OCI-M1 (cell line): Measurements from ENCODE around the gene VPS33B.
"Not testable (repeated sequence)": the region's sequence is repeated elsewhere in the genome, so short reads cannot be mapped to it uniquely, and the experiment has no call there.

Source experiments
- DNase-seq: peaks from one replicate; lab custom pipeline; 2025; lab: John Stamatoyannopoulos, UW

Gene VPS33B

GRCh38 chr15:91031796-91032195 lies 9.4 kb upstream of the VPS33B start:
- no peak for DNase-seq

- DNase-seq = no peak
Observed at GRCh38 chr15:91027677-91028076, 5.3 kb upstream of the VPS33B start.

- DNase-seq = no peak
Observed at GRCh38 chr15:91023720-91024119, 1.3 kb upstream of the VPS33B start.

- no peak for DNase-seq
Observed at GRCh38 chr15:91022832-91023129, 387 bp upstream of the VPS33B start.

GRCh38 chr15:91021516-91022074 lies 799 bp downstream of the VPS33B start:
- no peak for DNase-seq

GRCh38 chr15:91018158-91018557 lies 4.2 kb downstream of the VPS33B start:
- DNase-seq = no peak

- no peak for DNase-seq
Observed at GRCh38 chr15:91017716-91018115, 4.7 kb downstream of the VPS33B start.

GRCh38 chr15:91013701-91014100 lies 8.7 kb downstream of the VPS33B start:
- not testable (repeated sequence) for DNase-seq

- no peak for DNase-seq
Observed at GRCh38 chr15:91007266-91007665, 15.1 kb downstream of the VPS33B start.

GRCh38 chr15:91001209-91001608 lies 21.2 kb downstream of the VPS33B start:
- no peak for DNase-seq

GRCh38 chr15:90998737-90999136 lies 23.7 kb downstream of the VPS33B start:
- no peak for DNase-seq

GRCh38 chr15:90994417-90995311 lies 27.7 kb downstream of the VPS33B start, which contains the start of gene PRC1:
Gene PRC1, minus strand, starts transcription at chr15:90994535. Its CDS starts 118 bp downstream, at chr15:90994417.
- peak; percentile 99 for DNase-seq

- DNase-seq = no peak
Observed at GRCh38 chr15:90994059-90994416, 28.4 kb downstream of the VPS33B start.

GRCh38 chr15:90991587-90992285 lies 30.7 kb downstream of the VPS33B start:
- DNase-seq = peak; percentile 43

- DNase-seq = no peak
Observed at GRCh38 chr15:90990446-90990845, 31.9 kb downstream of the VPS33B start.

GRCh38 chr15:90989040-90989768 lies 33.2 kb downstream of the VPS33B start:
- peak; percentile 13 for DNase-seq

GRCh38 chr15:90988296-90988695 lies 34.1 kb downstream of the VPS33B start:
- DNase-seq = no peak

- DNase-seq = no peak
Observed at GRCh38 chr15:90987561-90988141, 34.7 kb downstream of the VPS33B start.

GRCh38 chr15:90986790-90987507 lies 35.4 kb downstream of the VPS33B start:
- DNase-seq = no peak

GRCh38 chr15:90982135-90982534 lies 40.3 kb downstream of the VPS33B start:
- DNase-seq = no peak

GRCh38 chr15:90981681-90982080 lies 40.7 kb downstream of the VPS33B start:
- no peak for DNase-seq
